HG02973 (cell line): Measurements from ENCODE around the gene RLN3.

Source experiments
- ATAC-seq: cut with Tn5 transposase; IDR thresholded peaks from one replicate; pipeline ENCODE4 v1.9.1; 2021; ENCODE audit warnings: moderate library complexity; ENCODE audit not compliant: unreplicated experiment

RLN3 gene, protein sequence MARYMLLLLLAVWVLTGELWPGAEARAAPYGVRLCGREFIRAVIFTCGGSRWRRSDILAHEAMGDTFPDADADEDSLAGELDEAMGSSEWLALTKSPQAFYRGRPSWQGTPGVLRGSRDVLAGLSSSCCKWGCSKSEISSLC

DNA sequence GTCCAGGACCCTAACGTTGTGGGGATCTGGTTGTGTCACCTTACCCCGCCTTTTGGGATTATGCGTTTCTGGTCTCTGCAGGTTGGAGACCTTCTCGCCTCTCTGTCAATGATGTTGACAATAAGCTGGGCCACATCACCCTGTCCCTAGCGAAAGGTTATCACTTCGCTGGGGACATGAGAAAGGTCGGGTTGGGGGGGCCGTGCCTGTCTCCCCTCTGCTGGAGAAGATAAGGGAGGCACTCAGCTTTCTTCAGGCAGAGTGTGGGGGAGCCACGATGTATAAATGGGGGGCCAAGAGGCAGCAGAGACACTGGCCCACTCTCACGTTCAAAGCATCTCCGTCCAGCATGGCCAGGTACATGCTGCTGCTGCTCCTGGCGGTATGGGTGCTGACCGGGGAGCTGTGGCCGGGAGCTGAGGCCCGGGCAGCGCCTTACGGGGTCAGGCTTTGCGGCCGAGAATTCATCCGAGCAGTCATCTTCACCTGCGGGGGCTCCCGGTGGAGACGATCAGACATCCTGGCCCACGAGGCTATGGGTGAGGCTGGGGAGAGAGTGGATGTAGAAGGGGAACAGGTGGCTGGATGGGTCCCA lies at the start of gene RLN3:
Gene RLN3, plus strand, starts transcription at position 293 of the 595 bp plus-strand sequence. Its CDS starts 57 bp downstream, at position 350.
- no peak for ATAC-seq

DNA sequence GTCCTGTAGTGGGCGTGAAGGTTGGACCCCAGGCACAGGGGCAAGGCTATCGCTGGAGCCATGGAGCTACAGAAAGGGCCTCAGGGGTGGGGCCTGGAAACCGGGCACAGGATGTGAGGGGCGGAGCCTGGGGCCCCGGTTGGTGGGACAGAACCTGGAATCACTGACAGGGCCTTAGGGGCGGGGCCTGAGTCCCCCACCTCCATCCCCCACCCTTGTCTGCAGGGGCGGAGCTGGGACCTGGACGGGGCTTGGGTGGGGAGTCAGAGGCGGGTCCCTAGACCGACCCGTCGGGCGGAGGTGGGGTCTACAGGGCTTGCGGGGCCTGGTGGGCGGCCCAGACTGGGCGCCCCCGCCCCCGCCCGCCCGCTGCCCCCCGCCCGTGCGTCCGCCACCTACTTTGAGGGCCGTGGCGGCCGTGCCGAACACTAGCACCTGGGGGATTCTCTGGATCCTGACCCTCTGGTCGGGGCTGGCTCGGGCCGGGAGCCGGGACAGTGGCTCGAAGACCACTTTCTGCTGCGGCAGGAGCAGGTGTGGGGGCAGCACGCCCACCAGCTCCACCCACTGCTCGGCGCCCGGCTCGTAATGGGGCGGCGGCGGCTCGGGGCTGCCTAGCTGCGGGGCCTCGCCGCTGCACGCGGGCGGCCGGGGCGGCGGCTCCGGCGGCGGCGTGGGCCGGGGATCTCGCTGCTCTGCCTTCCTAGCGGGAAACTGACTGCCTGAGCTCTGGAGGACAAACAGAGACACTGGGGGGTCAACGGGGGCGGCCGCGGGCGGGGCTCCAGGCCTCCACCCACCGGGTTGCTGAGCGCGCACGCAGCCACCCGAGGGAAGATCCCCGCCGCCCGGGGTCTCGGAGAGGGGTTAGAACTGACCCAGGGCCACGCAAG lies 49.4 kb upstream of the RLN3 start:
- no peak for ATAC-seq

DNA sequence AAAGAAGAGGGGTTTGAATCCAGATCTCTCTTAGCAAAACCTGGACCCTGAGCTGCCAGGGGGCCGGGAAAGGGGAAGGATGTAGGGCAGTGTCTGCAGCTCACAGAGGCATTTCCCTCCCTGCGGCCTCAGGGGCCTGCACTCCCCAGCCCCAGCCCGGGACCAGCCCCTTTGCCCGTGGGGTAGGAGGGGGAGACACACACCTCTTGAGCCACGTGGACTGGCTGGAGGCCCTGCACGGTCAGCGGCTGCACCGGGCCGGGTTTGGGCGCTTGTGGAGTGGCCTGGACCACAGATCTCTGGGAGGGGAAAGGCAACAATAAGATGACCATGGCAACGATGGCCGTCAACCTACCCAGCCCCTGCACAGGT lies 48.7 kb upstream of the RLN3 start:
- ATAC-seq = no peak

DNA sequence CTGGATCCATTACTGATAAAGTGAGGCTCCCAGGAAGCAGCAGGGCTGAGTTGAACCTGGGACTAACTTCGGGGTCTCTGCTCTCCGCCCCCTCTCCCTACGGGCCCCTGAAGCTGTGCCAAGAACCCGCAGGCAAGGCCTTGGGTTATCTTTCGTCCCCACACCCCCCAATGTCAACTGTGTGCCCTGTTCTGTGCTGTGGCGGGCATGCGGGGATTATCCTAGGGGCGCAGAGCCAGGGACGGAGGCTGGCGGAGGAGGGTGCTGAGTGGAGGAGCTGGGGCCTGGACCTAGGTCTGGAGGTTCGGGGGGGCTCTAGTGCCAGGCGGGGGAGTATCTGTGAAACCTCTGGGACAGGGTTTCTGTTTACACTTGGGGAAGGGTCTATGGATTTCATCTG lies 48.3 kb upstream of the RLN3 start:
- no peak for ATAC-seq

DNA sequence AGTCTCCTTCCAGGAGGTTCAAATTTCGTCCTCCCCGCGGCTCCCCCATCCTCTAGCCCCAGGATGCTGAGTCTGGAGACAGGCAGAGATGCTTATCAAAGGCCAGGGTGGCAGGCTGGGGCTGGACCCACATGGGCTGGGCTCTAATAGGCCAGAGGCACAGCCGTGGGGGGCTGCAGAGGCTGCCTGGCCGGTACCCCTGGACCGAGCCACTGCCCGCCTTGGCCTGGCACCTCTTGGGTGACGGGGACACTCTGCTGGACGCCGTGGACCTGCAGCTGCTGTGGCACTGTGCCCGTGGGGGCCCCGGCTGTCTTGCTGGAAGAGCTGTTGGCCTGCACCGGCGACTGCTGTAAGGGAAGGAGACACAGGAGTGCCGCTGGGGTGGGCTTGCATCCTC lies 47.6 kb upstream of the RLN3 start:
- ATAC-seq = no peak

DNA sequence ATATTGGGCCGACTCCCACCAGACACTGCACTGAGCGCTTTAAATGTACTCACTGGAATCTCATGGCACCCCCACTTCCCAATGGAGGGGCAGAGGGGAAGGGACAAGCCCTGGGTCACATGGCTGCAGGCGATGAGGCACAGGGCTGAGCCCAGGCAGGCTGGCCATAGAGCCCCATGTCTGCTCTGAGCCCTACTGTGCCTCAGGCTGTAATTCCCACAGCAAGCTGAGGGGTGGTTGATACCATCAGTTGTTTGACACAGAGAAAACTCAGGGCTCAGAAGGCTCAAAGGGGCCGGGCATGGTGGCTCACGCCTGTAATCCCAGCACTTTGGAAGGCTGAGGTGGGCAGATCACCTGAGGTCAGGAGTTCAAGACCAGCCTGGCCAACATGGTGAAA lies 46.9 kb upstream of the RLN3 start:
- ATAC-seq = no peak

DNA sequence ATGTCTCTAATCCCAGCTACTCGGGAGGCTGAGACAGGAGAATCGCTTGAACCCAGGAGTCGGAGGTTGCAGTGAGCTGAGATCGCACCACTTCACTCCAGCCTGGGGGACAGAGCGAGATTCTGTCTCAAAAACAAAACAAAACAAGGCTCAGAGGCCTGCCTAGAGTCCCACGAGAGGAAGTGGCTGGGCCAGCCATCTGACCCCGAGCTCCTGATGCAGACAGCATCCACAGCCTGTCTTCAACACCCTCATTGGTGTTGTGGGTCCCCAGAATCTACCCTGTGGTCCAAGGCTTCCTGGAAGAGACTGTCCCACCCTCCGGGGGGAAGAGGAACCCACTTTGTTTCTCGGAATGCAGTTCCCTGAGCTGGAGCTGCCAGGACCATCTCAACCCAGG lies 46.5 kb upstream of the RLN3 start:
- no peak for ATAC-seq

DNA sequence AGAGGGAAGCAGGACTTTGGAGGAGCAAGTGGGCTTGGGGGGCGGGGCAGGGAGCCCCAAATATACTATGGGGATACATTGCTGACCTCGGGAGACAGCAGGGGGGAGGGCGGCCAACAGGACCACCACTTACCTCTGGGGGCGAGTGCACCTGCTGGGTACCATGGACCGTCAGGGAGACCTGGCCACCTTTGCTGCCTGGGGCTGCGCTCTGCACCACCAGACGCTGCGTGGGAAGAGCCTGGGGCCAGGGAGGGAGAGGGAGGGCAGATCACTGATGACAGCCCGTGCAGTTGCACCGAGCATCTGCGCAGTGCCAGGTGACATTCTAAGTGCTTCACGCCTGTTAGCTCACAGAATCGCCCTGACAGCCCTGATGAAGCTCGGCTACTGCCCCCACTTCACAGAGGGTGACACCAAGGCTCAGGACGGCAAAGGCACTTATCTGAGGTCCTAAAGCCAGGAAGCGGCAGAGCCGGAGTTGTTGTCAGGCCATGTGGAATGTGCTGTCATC lies 45.9 kb upstream of the RLN3 start:
- ATAC-seq = no peak

DNA sequence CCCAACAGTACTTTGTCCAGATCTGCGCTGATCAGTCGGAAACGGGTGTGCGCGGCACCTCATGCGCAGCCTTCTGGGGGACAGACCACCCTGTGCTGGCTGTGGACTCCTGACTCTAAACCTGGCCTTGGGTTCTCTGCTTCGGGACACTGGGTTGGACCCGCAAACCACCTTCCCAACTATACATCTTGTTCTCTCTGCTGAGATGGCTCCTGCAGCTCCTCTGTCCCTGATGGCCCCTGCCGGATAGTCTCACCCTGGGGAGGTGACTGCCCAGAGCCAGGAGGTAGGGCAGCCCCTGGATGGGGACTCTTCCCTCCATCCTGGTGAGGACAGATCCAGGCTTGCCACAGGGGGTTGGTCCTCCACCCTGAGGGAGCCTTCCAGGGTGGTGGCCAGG lies 45.2 kb upstream of the RLN3 start:
- no peak for ATAC-seq

DNA sequence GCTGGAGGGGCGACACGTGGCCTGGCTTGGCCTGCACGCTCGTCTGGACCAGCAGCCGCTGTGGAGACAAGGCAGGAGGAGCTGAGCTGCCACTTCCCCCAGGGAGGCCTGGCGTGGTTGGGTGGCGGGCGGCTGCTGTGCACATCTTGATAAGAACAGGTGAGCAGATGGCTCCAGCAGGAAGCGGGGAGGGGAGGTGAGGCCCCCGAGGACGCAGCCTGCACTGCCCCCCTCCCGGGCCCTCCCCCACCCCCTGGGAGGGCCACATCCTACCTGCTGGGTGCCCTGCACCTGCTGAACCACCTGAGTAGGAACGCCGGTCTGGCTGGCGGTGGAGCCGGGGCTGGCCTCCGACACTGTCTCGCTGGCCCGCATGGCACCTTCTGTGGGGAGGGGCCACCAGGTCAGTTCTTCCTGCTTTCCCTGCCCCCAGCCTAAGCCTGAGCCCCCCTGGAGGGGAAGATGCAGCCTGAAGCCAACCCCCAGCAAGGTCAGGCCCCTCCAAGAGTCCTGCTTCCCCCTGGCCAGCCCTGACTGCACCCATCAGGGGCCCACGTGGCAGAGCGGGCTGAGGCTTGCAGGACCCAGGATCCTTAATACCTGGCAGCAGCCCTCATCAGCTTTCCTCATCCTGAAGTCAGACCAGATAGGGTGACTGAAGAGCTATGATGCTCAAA lies 44.6 kb upstream of the RLN3 start:
- ATAC-seq = no peak

DNA sequence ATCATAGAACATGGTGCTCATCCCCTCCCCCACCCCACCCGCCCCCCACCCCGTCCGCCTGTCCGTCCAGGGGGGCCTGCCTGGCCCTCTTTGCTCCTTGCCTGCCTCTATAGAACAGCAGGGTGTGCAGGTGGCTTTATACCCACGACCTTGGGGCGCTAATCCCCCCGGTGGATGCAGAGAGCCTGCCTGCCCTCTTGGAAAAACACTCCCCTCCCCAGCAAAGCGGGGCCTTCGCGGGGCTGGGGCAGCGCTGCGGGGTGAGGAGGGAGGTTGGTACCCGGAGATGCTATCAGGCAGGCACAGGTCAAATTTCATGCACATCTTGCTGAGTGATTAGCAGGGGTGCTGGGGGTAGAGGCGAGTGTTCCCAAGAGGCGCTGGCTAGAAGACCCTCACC lies 43.8 kb upstream of the RLN3 start:
- no peak for ATAC-seq

DNA sequence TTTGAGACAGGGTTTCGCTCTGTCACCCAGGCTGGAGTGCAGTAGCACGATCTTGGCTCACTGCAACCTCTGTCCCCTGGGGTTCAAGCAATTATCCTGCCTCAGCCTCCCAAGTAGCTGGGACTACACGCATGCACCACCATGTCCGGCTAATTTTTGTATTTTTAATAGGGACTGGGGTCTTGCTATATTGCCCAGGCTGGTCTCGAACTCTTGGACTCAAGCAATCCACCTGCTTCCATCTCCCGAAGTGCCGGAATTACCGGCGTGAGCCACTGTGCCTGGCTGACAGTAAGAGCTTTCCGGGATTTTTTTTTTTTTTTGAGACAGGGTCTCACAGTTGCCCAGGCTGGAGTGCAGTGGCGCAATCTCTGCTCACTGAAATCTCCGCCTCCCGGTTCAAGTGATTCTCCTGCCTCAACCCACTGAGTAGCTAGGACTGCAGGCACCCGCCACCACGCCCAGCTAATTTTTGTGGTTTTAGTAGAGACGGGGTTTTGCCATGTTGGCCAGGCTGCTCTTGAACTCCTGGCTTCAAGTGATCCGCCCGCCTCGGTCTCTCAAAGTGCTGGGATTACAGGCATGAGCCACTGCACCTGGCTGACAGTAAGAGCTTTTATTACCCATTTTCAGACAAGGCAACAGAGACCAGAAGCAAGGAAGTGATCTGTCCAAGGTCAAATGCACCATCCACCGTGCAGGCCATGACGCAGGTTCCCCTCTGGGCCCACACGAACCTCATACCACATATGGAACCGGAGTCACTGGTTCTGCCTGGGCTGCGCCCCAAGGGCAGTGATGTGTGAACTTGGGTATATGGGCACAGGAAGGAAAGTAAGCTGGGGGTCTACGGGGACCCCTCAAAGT lies 42.8 kb upstream of the RLN3 start:
- no peak for ATAC-seq

DNA sequence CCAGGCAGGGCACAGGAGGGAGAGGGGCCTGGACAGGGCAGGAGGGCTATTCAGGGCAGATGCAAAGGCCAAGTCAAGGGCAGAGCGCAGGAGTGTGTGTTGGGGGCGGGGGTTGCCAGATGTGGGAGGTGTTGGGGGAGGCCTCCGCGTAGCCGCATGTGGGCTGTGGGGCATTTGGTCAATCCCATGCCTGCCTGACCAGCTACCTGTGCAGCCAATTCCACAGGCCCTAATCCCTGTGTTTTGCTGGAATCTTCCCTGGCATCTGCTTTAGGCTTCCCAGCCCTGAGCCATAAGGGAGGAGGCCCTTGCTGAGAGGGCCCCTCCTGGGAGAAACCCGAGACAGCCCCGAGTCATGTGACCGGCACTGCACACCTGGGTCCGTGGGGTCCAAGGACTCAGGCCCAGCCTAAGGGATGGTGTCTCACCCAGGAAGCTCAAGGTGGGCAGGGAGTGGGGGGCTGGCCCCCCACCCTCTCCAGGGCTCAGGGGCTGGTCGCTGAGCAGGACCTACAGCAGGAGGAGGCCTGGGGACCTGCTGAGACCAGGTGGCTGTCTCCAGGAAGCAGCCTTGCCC lies 42.1 kb upstream of the RLN3 start:
- ATAC-seq = peak; percentile 10

DNA sequence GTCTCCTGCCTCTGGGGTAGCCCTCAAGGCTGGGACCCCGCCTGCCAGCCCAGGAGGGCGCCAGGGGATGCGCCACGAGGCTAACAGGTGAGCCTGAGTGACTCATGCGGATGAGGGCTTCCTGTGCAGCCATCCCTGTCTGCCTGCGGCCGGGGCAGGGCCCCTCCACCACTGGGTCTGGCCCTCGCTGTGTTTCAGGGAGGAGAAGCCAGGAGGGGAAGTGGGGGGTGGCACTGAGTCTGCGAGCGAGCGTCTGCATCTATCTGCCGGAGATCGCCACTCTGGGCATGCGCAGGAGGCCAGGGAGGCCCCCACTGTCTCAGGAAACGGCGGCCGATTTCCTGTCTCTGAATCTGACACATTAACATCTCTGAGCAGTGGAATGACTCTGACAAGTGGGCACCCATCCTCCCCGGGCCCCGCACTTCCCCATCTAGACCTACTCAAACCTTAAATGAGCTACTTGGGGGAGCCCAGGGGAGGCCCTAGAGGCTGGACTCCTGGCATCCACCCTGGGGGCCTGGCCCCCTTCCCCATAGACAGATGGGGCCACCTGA lies 41.5 kb upstream of the RLN3 start:
- ATAC-seq = peak; percentile 67

DNA sequence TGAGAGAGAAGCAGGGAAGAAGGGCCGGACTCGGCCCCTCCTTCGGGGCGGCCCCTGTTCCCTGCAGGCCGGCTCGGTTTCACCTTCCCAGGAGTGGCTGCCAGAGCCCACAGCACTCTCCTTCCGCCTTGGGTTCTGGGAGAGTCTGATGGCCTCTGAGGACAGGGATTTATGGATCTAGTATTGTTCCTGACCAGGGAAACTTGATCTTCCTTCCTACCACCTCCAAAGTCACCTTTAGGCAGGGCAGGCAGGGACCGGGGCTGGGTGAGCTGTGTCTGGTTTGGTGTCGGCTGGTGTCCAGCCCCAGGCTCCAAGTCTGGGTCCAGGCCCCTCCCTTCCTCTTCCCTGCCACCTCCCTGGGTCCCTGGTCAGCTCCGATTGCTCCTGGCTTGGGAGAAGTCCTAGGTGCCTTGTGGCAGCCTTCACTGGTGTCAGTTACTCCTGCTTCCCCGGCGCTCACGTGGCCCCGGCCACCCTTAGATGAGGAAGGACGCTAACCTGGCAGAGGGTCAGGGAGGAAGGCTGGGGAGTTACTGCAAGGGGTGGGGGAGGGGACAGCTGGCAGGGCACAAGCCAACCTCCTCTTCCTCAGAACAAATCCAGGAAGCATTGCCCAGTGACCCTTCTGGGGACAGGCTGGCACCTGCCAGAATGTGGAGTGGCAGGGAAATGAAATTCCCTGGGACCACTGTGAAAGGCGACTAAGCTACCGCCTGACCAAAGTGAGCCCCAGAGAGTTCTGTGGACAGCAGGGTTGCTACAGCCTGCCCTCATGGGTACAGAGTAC lies 40.7 kb upstream of the RLN3 start:
- no peak for ATAC-seq

DNA sequence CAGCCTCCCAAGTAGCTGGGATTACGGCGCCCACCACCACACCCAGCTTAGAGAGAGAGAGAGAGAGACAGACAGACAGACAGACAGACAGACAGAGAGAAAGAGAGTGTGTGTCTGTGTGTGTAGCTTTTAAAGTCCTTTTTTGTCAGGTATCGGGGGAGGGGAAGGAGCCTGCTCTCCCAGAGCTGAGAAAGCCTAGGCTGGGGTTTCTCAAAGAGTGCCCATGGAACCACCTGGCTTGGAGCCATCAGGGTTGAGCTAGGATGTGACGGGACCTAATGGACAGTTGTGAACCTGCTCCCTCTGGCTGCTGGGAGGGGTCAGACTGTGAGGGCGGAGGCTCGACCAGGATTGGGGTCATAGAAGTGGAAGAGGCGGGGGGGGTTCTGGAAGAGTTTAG lies 38.5 kb upstream of the RLN3 start:
- ATAC-seq = no peak

DNA sequence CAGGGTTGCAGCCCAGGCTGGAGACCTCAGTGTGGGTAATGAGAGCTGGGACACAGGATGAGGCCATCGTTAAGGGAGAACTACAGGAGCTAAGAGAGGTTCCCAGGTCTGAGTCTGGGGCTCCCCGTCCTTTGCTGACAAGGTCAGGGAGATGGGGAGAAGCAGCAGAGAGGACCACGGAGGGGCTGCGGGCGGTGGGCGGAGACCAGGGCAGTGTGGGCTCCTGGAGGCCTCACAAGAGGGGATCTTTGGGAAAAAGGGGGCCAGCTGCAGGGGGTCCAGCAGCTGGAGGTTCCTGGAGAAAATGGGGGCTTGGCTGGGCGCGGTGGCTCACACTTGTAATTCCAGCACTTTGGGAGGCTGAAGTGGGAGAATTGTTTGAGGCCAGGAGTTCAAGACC lies 37.9 kb upstream of the RLN3 start:
- no peak for ATAC-seq

DNA sequence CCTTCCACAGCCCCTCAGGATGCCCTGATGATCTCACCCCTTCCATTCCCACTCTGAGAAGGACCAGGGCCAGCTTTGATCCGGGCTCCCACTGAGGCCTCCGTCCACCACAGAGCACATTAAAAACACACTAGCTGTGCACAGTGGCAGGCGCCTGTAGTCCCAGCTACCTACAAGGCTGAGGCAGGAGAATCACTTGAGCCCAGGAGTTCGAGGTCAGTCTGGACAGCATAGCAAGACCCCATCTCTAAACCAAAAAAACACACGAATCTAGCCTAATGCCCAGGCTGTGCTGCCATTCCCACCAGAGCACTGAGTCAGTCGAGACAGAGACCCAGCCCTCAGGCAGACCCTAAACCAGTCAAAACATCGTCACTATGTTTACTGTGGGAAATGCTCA lies 35.9 kb upstream of the RLN3 start:
- no peak for ATAC-seq
